ENCODE results near the gene AHCYL1.

- TF ChIP-seq POLR2A (IDR thresholded peaks at IDR 0.05) (no peak), POLR2AphosphoS5 (IDR thresholded peaks at IDR 0.05) (no peak)
- TF ChIP-seq, protein P1, sequence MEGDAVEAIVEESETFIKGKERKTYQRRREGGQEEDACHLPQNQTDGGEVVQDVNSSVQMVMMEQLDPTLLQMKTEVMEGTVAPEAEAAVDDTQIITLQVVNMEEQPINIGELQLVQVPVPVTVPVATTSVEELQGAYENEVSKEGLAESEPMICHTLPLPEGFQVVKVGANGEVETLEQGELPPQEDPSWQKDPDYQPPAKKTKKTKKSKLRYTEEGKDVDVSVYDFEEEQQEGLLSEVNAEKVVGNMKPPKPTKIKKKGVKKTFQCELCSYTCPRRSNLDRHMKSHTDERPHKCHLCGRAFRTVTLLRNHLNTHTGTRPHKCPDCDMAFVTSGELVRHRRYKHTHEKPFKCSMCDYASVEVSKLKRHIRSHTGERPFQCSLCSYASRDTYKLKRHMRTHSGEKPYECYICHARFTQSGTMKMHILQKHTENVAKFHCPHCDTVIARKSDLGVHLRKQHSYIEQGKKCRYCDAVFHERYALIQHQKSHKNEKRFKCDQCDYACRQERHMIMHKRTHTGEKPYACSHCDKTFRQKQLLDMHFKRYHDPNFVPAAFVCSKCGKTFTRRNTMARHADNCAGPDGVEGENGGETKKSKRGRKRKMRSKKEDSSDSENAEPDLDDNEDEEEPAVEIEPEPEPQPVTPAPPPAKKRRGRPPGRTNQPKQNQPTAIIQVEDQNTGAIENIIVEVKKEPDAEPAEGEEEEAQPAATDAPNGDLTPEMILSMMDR (IDR thresholded peaks at IDR 0.05), result no peak
Measured at GRCh38 chr1:109997204-109997866, 12.8 kb downstream of the AHCYL1 start.
